Epithelial cell of proximal tubule (primary cell): ENCODE data around the gene PNLIPRP1. TPM values are rescaled to one million over a fixed set of nuclear protein-coding genes. Genes with fewer than 3 reads are reported as not detected.

Experiments used
- DNase-seq: peaks from one replicate; pipeline ENCODE4 v3.0.0-alpha.2; 2011; ENCODE audit warnings: low read depth
- H3K4me3 ChIP-seq: 2 replicates; pipeline ENCODE4 v1.5.1; 2011; ENCODE audit warnings: low read depth, mild to moderate bottlenecking, low read length
- total RNA-seq: library from RNA; depleted of rRNA; stranded (reverse); fragments of >200 nt; gene quantifications from 2 replicates; pipeline ENCODE4 v1.2.3, GENCODE V29; 2015
- TF ChIP-seq, protein P1 (sequence below): conservative IDR thresholded peaks from 2 replicates; pipeline ENCODE4 v1.5.1; 2012; ENCODE audit warnings: low read depth, mild to moderate bottlenecking, low read length

PNLIPRP1 gene
- total RNA-seq, 1 donor from 2014 or later, result not detected

DNA sequence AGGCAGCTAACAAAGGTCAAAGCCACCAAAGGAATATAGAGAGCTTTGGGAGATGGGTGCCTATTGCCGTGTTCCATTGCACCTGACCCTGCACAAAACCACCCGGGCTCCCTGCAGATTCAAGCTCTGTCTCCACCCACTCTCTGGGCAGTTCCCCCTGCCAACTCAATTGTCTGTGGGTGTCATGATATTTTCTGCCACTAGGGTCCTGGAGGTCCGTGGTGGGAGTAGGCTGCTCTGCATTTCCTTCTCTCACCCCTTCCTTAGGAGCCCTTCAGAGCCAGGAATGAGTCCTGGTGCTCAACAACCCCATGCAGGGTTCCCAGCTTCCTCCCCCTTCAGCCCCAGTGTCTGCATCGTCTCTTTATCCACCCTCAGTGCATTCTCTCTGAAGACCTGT lies 64.1 kb downstream of the PNLIPRP1 start:
- TF ChIP-seq, protein P1, sequence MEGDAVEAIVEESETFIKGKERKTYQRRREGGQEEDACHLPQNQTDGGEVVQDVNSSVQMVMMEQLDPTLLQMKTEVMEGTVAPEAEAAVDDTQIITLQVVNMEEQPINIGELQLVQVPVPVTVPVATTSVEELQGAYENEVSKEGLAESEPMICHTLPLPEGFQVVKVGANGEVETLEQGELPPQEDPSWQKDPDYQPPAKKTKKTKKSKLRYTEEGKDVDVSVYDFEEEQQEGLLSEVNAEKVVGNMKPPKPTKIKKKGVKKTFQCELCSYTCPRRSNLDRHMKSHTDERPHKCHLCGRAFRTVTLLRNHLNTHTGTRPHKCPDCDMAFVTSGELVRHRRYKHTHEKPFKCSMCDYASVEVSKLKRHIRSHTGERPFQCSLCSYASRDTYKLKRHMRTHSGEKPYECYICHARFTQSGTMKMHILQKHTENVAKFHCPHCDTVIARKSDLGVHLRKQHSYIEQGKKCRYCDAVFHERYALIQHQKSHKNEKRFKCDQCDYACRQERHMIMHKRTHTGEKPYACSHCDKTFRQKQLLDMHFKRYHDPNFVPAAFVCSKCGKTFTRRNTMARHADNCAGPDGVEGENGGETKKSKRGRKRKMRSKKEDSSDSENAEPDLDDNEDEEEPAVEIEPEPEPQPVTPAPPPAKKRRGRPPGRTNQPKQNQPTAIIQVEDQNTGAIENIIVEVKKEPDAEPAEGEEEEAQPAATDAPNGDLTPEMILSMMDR, result peak; percentile 38
- H3K4me3 ChIP-seq, result no peak overlapping the region
- DNase-seq, result no peak

- TF ChIP-seq, protein P1, result no peak
- H3K4me3 ChIP-seq, result no peak overlapping the region
Observed at GRCh38 chr10:116655568-116655967, 64.8 kb downstream of the PNLIPRP1 start.

GRCh38 chr10:116656044-116656443 lies 65.3 kb downstream of the PNLIPRP1 start:
- no peak for DNase-seq
- TF ChIP-seq, protein P1, result no peak
- H3K4me3 ChIP-seq, result no peak overlapping the region

More at GRCh38 chr10:116655568-116655967, 64.8 kb downstream of the PNLIPRP1 start:
- no peak for DNase-seq

DNA sequence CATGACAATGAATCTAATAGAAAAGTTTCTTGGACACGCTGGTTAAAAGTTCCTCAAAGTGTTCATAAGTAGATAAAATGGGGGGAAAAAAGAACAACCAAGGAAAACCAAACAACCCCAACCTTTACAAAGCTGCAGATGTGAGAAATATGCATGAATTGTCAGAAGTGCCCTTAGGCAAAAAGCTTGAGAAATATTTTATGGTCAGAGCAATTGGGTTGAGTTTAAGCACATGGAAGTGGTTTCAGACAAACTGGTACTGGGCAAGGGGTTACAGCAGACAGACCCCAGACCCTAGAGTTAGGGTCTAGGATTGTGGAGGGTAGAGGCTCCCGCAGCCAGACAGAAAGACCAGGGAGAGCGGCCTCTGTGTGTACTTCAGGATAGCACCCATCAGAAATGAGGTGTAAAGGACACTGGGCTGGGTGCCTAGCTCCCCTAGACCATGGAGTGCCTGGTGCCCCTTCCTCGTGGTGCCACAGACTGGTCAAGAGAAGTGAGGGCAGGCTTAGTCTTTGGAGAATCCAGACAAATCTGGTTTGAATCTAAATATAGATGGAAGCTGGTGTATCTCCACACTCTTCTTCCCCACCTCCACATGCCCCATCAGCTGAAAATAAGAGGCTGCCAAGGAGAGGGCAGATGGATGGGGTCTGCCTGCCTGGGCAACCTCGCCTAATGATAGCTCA lies 67.2 kb downstream of the PNLIPRP1 start:
- no peak overlapping the region for H3K4me3 ChIP-seq
- TF ChIP-seq, protein P1, result no peak
- DNase-seq, result no peak

Other genes starting within 250 kb of the PNLIPRP1 start
- gene PNLIPRP3, start 163.1 kb upstream of the PNLIPRP1 start, total RNA-seq, result not detected in 2 replicates
- gene PNLIP, start 45.0 kb upstream of the PNLIPRP1 start, total RNA-seq, result not detected in 2 replicates
- gene PNLIPRP2, start 30.0 kb downstream of the PNLIPRP1 start, total RNA-seq, result not detected in 2 replicates
- gene HSPA12A, start 151.6 kb downstream of the PNLIPRP1 start, total RNA-seq, result 8.9 and 13.0 TPM in 2 replicates